Measurements from ENCODE around the gene PLA2G4E.

DNA sequence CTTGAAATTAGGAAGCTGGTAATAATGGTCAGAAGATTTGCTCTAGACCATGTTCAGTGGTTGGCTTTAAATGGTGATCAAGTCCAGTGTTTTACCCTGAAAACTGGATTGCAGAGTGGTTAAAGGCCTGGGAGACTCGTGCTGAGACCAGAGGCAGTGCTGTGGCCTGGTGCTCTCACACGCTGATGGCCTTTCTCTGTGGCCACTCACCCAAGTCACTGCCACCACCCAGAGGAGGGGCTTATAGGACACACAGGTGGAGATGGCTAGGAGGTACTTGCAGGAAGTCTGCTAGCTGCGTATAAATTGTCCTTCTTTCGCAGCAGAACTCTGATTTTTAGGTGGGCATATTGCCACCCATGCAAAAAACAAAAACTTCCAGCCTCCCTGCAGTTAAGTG, 42.3 kb downstream of the PLA2G4E start:
- TF ChIP-seq, protein P1, sequence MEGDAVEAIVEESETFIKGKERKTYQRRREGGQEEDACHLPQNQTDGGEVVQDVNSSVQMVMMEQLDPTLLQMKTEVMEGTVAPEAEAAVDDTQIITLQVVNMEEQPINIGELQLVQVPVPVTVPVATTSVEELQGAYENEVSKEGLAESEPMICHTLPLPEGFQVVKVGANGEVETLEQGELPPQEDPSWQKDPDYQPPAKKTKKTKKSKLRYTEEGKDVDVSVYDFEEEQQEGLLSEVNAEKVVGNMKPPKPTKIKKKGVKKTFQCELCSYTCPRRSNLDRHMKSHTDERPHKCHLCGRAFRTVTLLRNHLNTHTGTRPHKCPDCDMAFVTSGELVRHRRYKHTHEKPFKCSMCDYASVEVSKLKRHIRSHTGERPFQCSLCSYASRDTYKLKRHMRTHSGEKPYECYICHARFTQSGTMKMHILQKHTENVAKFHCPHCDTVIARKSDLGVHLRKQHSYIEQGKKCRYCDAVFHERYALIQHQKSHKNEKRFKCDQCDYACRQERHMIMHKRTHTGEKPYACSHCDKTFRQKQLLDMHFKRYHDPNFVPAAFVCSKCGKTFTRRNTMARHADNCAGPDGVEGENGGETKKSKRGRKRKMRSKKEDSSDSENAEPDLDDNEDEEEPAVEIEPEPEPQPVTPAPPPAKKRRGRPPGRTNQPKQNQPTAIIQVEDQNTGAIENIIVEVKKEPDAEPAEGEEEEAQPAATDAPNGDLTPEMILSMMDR (IDR thresholded peaks at IDR 0.05) = no peak
- TF ChIP-seq ZFX (IDR thresholded peaks at IDR 0.05; ENCODE audit: borderline replicate concordance) = no peak

Data from 22Rv1 (cell line).